Activated naive CD8-positive, alpha-beta T cell (primary cell): ENCODE data around the gene RNLS.
"Not testable (repeated sequence)": the region's sequence is repeated elsewhere in the genome, so short reads cannot be mapped to it uniquely, and the experiment has no call there.

ENCODE experiments used
- H3K27ac Mint-ChIP-seq: one replicate; pipeline ENCODE4 v1.8.0; 2021; ENCODE audit warnings: mixed read lengths
- H3K27me3 Mint-ChIP-seq: one replicate; pipeline ENCODE4 v1.8.0; 2021; ENCODE audit warnings: mixed read lengths
- H3K36me3 Mint-ChIP-seq: one replicate; pipeline ENCODE4 v1.8.0; 2021; ENCODE audit warnings: mixed read lengths
- H3K4me1 Mint-ChIP-seq: one replicate; pipeline ENCODE4 v1.8.0; 2021; ENCODE audit warnings: low read depth, mixed read lengths
- H3K4me3 Mint-ChIP-seq: one replicate; pipeline ENCODE4 v1.8.0; 2021; ENCODE audit warnings: mild to moderate bottlenecking, mixed read lengths
- H3K9me3 Mint-ChIP-seq: one replicate; pipeline ENCODE4 v1.8.0; 2021; ENCODE audit warnings: low read depth, mixed read lengths

RNLS gene

DNA sequence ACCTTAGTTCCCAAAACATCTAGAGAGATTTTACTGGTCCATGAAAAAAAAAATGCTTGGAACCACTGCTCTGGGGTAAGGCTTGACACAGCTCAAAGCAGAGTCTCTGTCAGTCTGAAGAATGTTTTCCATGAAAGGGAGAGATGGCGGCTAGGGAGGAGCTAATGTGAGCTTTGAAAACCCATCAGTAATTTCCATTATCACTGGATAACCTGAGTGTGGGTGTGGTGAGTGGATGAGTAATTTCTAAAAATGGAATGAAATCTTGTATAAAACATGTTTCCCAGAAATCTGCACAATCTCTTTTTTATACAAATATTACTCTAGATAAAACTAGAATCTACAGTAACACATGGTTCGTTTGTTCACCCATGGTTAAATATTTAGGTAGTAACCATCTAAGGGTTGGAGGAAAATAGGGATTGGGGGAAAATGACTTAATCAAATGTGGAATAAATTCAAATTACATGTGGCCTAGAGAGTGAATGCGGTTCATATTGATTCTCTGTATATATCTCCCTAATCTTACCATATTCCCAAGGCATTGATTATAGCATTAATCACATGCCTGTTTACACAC is 289.4 kb downstream of the RNLS start:
- no peak overlapping the region for H3K4me3 Mint-ChIP-seq
- peaks cover 8% of the 10 kb centered on the region for H3K4me1 Mint-ChIP-seq
- no peaks in the 10 kb centered on the region for H3K9me3 Mint-ChIP-seq
- H3K36me3 Mint-ChIP-seq, result peaks cover 2% of the 10 kb centered on the region
- no peaks in the 10 kb centered on the region for H3K27me3 Mint-ChIP-seq
- H3K27ac Mint-ChIP-seq, result no peak overlapping the region

DNA sequence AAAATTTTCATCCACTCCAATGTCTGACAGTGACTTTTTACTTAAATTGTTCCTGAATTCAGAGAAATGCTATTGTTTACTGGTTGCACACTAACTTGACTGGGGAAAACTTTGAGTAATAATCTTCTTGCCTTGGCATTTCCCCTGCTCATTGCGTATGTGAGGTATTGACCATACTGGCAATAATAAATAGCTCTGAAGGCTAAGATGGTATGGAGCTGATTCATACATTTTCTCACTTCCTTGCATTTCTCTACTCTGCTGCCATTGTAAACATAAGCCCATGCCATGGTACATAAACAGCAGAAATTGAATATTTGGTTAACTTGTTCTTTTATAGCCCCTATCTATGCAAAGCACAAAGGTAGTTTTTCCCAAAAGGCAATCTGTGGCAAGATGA is 290.0 kb downstream of the RNLS start:
- H3K27ac Mint-ChIP-seq, result no peak overlapping the region
- H3K4me1 Mint-ChIP-seq, result peaks cover 8% of the 10 kb centered on the region
- peaks cover 2% of the 10 kb centered on the region for H3K36me3 Mint-ChIP-seq
- no peak overlapping the region for H3K4me3 Mint-ChIP-seq
- H3K9me3 Mint-ChIP-seq, result no peaks in the 10 kb centered on the region
- H3K27me3 Mint-ChIP-seq, result no peaks in the 10 kb centered on the region

DNA sequence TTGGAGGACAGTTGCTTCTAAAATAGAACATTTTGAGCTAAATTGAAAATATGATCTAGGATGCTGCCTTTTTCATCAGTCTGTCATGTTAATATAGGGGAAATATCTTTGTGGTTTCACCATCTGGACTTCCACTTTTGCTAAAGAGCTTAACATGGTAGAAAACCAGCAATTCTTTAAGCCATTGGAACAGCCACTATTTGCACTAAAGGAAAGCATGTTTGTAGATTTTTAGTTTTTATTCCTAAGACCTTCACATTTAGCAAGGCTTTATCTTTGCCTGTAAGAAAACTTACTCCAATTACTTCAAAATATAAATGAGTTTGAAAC is 291.0 kb downstream of the RNLS start:
- H3K9me3 Mint-ChIP-seq, result no peaks in the 10 kb centered on the region
- H3K36me3 Mint-ChIP-seq, result no peaks in the 10 kb centered on the region
- peaks cover 8% of the 10 kb centered on the region for H3K4me1 Mint-ChIP-seq
- no peaks in the 10 kb centered on the region for H3K27me3 Mint-ChIP-seq
- H3K27ac Mint-ChIP-seq, result no peak overlapping the region
- H3K4me3 Mint-ChIP-seq, result no peak overlapping the region

DNA sequence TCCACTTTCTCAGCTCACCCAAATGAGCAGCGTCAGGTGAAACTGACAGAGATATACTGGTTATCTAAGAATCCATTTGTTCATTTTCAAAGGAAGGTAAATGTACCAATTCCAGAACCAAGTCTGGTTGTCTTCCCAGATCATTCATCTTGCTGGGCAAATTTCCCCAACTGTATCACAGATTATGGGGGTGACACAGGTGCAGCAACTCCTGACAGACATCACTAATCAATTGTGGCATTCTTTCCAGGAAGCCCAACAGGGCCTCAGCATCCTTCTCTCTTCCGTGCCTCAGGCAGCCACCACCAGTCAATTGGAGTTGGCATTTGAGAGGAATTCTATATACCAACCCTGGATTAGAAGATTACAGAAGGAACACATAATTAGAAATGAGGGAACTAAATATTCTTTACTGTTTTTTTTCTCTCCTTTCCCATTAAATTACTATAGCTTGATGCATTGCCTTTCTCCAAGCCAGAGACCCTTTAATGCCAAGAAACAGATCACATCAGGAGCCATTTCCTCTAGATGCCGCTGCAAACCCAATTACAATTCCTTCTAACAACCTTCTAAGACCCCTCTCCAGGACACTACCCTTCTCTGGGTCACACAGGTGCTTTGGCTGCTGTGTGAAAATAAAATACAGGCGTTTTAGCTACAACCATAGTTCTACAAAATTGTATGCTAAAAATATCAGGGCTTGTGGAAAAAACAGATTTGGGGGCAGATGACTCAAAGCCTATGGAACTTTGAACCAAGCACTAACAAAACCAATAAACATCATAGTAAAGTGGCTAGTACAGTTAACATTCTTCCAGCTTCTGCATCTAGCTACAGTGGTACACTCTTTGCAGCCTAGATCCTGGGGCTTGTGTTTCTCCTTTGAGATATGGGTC is 291.6 kb downstream of the RNLS start:
- no peaks in the 10 kb centered on the region for H3K27me3 Mint-ChIP-seq
- H3K36me3 Mint-ChIP-seq, result no peaks in the 10 kb centered on the region
- peaks cover 8% of the 10 kb centered on the region for H3K4me1 Mint-ChIP-seq
- no peak overlapping the region for H3K27ac Mint-ChIP-seq
- H3K9me3 Mint-ChIP-seq, result no peaks in the 10 kb centered on the region
- no peak overlapping the region for H3K4me3 Mint-ChIP-seq

DNA sequence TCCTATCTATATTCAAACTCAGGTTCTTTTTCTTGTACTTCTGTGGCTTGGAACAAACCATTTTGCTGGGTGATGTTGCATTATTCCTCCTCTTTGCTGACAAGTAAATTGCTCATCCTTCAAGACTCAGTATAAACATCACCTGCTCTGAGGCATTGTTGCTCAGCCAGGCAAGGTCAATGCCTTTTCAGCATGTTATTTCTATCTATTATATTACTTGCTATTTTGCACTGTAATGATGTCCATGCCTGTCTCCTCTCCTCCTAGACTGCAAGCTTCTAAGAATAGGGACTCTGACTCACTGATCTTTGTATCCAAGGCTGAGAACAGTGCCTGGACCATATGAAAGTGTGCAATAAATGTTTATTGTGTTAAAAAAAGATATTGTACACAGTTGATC is 293.8 kb downstream of the RNLS start:
- Mint-ChIP-seq H3K4me1 (peaks cover 6% of the 10 kb centered on the region), H3K36me3 (no peaks in the 10 kb centered on the region), H3K4me3 (no peak overlapping the region), H3K27me3 (no peaks in the 10 kb centered on the region), H3K9me3 (no peaks in the 10 kb centered on the region), H3K27ac (no peak overlapping the region)

DNA sequence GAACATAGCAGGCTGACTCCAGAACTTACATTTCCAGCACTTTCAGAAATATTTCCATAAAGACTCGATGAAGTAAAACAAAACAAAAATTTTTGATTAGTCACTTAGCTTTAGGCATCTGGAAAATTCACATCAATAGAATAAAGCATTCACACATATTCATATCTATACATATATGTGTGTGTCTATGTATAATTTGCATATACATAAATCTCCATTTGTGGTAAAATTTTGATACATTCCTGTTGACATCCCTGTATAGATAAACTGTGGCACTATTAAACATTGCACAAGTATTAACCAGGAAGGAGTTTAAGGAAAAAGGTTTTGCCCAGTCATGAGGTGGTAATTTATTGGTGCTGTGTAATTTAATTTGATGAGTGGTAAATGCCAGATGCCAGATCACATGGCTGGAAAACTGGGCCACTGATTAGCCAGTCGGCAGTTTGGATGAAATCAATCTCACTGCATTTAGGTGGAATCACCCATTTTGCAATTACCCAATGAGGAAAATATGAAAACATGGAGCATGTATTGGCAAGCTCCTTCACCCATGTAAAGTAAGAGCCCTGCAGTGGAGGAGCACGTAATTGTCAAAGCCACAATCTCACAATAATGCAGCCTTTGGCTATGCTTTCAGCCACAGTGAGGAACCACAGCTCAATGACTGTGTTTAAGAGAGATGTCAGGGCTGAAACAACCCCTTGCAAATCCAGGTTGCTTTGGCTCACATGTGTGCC is 294.6 kb downstream of the RNLS start:
- H3K36me3 Mint-ChIP-seq, result no peaks in the 10 kb centered on the region
- peaks cover 2% of the 10 kb centered on the region for H3K4me1 Mint-ChIP-seq
- no peak overlapping the region for H3K4me3 Mint-ChIP-seq
- no peaks in the 10 kb centered on the region for H3K27me3 Mint-ChIP-seq
- no peak overlapping the region for H3K27ac Mint-ChIP-seq
- no peaks in the 10 kb centered on the region for H3K9me3 Mint-ChIP-seq

DNA sequence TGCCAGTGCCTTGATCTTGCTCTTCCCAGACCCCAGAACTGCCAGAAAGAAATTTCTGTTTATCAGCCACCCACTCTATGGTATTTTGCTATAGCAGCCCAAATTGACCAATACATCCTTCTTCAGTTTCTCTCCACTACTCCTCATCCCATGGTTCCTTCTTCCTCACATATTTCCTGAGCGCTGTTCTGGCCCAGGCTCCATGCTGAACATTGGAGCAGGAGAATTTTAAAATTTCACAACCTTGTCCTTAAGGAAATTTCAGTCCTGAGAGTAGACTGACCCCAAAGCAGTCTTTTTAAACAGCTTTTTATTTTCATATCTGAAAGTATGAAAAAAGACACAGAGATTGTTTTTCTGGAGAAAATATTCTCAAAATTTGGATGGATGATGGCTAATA is 297.1 kb downstream of the RNLS start:
- no peak overlapping the region for H3K27ac Mint-ChIP-seq
- no peak overlapping the region for H3K4me3 Mint-ChIP-seq
- H3K4me1 Mint-ChIP-seq, result peaks cover 17% of the 10 kb centered on the region
- no peaks in the 10 kb centered on the region for H3K27me3 Mint-ChIP-seq
- no peaks in the 10 kb centered on the region for H3K9me3 Mint-ChIP-seq
- H3K36me3 Mint-ChIP-seq, result no peaks in the 10 kb centered on the region

DNA sequence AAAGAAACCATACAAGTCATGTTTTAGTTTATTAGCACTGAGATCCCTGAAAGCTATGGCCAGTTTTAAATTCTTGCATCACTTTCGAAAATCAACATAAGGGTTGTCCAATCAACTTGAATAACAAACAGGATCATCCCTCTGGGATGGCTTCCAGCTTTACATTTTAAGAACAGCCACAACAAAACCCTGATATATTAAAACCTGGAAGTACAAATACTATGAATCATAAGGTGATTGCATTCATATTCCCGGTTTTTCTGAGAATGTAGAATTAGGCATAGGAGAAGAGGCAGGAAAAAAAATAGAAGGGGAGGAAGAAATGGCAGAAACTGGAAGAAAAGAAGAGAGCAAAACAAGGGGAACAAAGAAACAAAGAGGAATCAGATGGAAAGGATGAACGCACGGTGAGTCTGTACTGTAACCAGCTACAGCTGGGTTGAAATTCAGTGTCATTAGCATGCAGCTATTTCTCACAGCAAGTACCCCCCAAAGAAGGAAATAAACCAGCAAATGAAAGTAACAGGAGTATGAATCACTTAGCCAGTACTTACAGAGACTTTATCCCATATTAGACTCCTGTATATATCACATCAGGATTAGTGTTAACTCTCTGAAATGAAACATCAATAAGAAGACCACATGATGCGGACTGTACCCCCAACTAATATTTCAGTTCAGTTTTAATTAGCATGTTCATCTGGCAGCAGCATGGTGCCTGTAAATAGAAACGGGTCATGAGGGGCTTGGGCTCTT is 301.3 kb downstream of the RNLS start:
- no peaks in the 10 kb centered on the region for H3K36me3 Mint-ChIP-seq
- H3K4me1 Mint-ChIP-seq, result peaks cover 35% of the 10 kb centered on the region
- no peak overlapping the region for H3K27ac Mint-ChIP-seq
- peaks cover 4% of the 10 kb centered on the region for H3K9me3 Mint-ChIP-seq
- no peak overlapping the region for H3K4me3 Mint-ChIP-seq
- H3K27me3 Mint-ChIP-seq, result no peaks in the 10 kb centered on the region

DNA sequence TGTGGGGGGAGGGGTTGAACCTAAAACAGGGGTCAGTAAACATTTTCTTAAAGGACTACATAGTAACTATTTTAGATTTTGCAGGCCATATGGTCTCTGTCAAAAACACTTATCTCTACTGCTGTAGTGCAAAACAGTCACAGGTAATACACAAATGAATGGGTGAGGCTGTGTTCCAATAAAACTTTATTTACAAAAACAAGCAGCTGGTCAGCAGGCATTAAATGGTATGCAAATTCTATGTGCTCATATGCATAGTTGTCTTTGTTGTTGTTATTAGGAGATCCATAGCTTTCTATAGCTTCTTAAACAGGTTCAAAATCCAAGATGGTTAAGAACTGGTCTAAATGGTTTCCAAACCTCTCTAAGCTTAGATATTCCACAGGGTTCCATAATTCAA is 302.6 kb downstream of the RNLS start:
- Mint-ChIP-seq H3K4me3 (no peak overlapping the region), H3K4me1 (peaks cover 35% of the 10 kb centered on the region), H3K27ac (no peak overlapping the region), H3K9me3 (peaks cover 4% of the 10 kb centered on the region), H3K36me3 (no peaks in the 10 kb centered on the region), H3K27me3 (no peaks in the 10 kb centered on the region)

DNA sequence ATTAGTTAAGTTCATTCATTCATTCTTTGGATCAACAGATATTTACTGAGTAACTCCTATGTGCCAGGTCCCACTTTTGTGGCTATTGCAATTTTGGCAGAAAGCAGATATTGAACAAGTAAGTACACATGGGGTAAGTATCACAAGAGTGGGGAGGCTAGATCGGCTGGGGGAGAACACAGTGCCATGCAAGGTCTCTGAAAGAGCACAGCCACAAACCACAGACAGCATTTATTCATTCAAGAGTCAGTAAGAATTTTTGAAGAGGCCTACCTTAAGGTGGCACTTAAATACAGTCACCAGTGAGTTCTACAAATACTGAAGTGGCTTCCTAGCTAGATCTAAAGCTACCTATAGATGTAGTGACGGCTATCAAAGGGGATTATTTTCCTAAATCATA is 304.2 kb downstream of the RNLS start:
- H3K36me3 Mint-ChIP-seq, result no peaks in the 10 kb centered on the region
- no peaks in the 10 kb centered on the region for H3K27me3 Mint-ChIP-seq
- H3K4me3 Mint-ChIP-seq, result no peak overlapping the region
- peaks cover 35% of the 10 kb centered on the region for H3K4me1 Mint-ChIP-seq
- H3K9me3 Mint-ChIP-seq, result peaks cover 4% of the 10 kb centered on the region
- no peak overlapping the region for H3K27ac Mint-ChIP-seq

DNA sequence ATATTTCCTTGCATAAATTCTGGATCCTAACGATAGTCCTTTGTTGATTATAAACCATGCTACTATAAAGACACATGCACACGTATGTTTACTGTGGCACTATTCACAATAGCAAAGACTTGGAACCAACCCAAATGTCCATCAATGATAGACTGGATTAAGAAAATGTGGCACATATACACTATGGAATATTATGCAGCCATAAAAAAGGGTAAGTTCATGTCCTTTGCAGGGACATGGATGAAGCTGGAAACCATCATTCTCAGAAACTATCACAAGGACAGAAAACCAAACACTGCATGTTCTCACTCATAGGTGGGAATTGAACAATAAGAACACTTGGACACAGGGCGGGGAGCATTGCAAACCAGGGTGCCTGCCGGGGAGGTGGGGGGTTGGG is 306.2 kb downstream of the RNLS start:
- peaks cover 35% of the 10 kb centered on the region for H3K4me1 Mint-ChIP-seq
- H3K27ac Mint-ChIP-seq, H3K36me3 Mint-ChIP-seq, H3K4me3 Mint-ChIP-seq, H3K27me3 Mint-ChIP-seq, H3K9me3 Mint-ChIP-seq: not testable (repeated sequence)

DNA sequence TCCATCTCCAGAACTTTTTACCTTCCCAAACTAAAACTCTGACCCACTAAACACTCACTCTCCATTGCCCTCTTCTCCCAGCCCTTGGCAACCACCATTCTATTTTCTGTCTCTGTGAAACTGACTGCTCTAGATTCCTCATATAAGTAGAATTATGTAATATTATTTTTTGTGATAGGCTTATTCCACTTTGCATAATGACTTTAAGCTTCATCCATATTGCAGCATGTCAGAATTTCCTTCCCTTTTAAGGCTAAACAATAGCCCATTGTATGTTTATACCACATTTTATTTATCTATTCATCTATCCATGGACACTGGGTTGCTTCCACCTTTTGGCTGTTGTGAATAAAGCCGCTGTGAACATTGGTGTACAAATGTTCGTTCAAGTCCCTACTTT is 308.8 kb downstream of the RNLS start:
- Mint-ChIP-seq H3K9me3 (peaks cover 4% of the 10 kb centered on the region), H3K4me1 (peaks cover 40% of the 10 kb centered on the region), H3K4me3 (no peak overlapping the region), H3K27me3 (no peaks in the 10 kb centered on the region), H3K36me3 (no peaks in the 10 kb centered on the region), H3K27ac (no peak overlapping the region)

DNA sequence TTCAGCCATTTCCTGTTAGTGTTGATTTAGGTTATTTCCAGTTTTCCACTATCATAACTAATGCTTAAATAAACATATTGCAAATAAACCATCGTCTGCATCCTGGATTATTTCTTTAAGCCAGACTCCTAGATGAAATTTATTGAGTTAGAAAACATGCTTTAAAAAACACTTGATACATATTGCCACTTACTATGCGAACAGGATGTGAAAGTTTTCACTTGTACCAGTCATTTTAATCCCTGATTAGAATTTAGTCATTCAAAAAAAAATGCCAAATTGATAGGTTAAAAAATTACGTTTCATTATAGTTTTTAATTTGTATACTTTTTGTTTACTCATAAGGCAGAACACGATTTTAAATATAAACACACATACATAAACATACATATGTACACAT is 309.6 kb downstream of the RNLS start:
- Mint-ChIP-seq H3K27me3 (no peaks in the 10 kb centered on the region), H3K27ac (no peak overlapping the region), H3K4me1 (peaks cover 35% of the 10 kb centered on the region), H3K4me3 (no peak overlapping the region), H3K9me3 (peaks cover 4% of the 10 kb centered on the region), H3K36me3 (no peaks in the 10 kb centered on the region)

DNA sequence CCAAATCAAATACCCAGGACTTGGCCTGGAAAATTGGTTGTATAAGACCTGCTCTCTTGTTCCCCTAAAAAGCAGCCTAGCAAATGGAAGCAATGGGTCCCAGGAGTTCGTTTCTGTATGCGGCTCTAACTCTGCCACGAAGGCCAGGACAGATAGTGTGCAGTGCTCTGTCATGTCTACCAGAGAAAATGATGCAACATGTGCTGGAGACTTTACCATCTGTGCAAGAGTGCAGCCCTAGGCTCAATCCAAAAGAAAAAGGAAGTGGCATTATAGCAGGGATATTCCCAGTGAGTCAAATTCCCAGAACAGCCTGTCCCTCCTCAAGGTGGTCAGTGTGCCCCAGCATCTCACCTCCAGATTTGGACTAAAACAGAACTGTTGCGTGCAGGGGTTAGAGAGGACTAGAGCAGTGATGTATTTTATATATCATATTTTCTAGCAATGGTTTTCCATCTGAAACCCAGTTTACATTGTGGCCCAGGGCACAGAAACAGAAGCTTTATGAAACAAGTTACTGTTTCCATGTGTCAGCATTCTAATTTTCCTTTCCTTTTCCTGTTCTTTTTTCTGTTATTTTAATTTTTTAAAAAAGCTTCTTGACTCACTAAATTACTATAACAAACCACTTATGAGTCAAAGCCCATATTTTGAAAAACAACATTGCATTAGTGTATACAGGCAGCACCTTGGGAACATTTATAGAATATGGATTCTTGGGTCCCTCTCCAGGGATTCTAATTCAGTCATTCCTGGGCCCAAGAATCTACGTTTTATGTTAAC is 311.2 kb downstream of the RNLS start:
- Mint-ChIP-seq H3K9me3 (peaks cover 2% of the 10 kb centered on the region), H3K4me3 (peak overlapping the region; percentile 69), H3K27ac (peak overlapping the region; percentile 81), H3K36me3 (no peaks in the 10 kb centered on the region), H3K4me1 (peaks cover 37% of the 10 kb centered on the region), H3K27me3 (no peaks in the 10 kb centered on the region)
